Measurements from ENCODE around the gene NT5C1B. TPM values are rescaled to one million over a fixed set of nuclear protein-coding genes. Genes with fewer than 3 reads are reported as not detected.

Gene NT5C1B
- total RNA-seq, 4 donors from 2014 or later, result not detected

GRCh38 chr2:18596993-18597392, 7.6 kb upstream of the NT5C1B start:
- Histone ChIP-seq H3K36me3 (no peaks in the 10 kb centered on the region), H3K4me3 (no peak overlapping the region), H3K9me3 (no peaks in the 10 kb centered on the region), H3K4me1 (no peaks in the 10 kb centered on the region), H3K27me3 (no peaks in the 10 kb centered on the region), H3K27ac (no peak overlapping the region)
- WGBS, 2 donors (ENCODE audit: low coverage in 1 of 2), result 85% methylated on average over 3 of the region's 3 CpGs
- DNase-seq, result no peak
- intact Hi-C loops (cut with DNase I; ENCODE audit: low total_unique reads) (no loop called here), in situ Hi-C loops (cut with MboI; ENCODE audit: low pct_ligation_motif_present in 1 of 4, low pct_unique_long_range_greater_than_20kb in 1 of 4, low sequenced_read_pairs in 3 of 4) (no loop called here)
- TF ChIP-seq POLR2A (IDR thresholded peaks at IDR 0.05), result no peak
- TF ChIP-seq CTCF (IDR thresholded peaks at IDR 0.05), result no peak
- TF ChIP-seq POLR2AphosphoS5 (IDR thresholded peaks at IDR 0.05), result no peak
- TF ChIP-seq EP300 (IDR thresholded peaks at IDR 0.05; ENCODE audit: low read depth), result no peak

- no peak for TF ChIP-seq EP300 (IDR thresholded peaks at IDR 0.05; ENCODE audit: low read depth)
- TF ChIP-seq CTCF (IDR thresholded peaks at IDR 0.05), result no peak
- TF ChIP-seq POLR2A (IDR thresholded peaks at IDR 0.05), result no peak
- no peak for TF ChIP-seq POLR2AphosphoS5 (IDR thresholded peaks at IDR 0.05)
- no peaks in the 10 kb centered on the region for H3K36me3 ChIP-seq
- intact Hi-C loops (cut with DNase I; ENCODE audit: low total_unique reads) (no loop called here), in situ Hi-C loops (cut with MboI; ENCODE audit: low pct_ligation_motif_present in 1 of 4, low pct_unique_long_range_greater_than_20kb in 1 of 4, low sequenced_read_pairs in 3 of 4) (no loop called here)
- no peak overlapping the region for H3K27ac ChIP-seq
- H3K27me3 ChIP-seq, result no peaks in the 10 kb centered on the region
- no peak for DNase-seq
- no peaks in the 10 kb centered on the region for H3K4me1 ChIP-seq
- H3K9me3 ChIP-seq, result no peaks in the 10 kb centered on the region
- WGBS, 2 donors (ENCODE audit: low coverage in 1 of 2), result 90% methylated on average over 1 of the region's 1 CpG; no CpG with 5 or more reads in 1 of the 2 donors
- H3K4me3 ChIP-seq, result no peak overlapping the region
These were observed 4.1 kb upstream of the NT5C1B start for GRCh38 chr2:18593496-18593895.

DNA sequence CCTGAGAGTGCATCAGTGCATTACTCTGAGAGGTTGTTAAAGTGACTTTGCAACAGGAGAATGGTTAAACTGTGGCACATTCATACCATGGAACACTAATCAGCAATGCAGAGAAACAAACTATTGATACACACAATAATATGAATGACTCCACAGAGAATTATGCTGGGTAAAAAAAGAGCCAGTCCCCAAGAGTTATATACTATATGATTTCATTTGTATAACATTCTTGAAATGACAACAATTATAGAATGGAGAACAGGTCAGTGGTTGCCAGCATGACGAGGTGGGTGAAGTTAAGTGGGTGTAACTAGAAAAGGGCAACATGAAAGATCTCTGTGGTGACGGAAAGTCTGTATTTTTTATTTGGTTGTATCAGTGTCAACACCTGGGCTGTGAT, 3.0 kb upstream of the NT5C1B start:
- no peak for DNase-seq
- Histone ChIP-seq H3K4me3 (no peak overlapping the region), H3K27ac (no peak overlapping the region), H3K4me1 (no peaks in the 10 kb centered on the region), H3K9me3 (no peaks in the 10 kb centered on the region), H3K27me3 (no peaks in the 10 kb centered on the region), H3K36me3 (no peaks in the 10 kb centered on the region)
- intact Hi-C loops (cut with DNase I; ENCODE audit: low total_unique reads), result no loop called here
- in situ Hi-C loops (cut with MboI; ENCODE audit: low pct_ligation_motif_present in 1 of 4, low pct_unique_long_range_greater_than_20kb in 1 of 4, low sequenced_read_pairs in 3 of 4), result no loop called here
- TF ChIP-seq POLR2AphosphoS5 (IDR thresholded peaks at IDR 0.05) (no peak), EP300 (IDR thresholded peaks at IDR 0.05; ENCODE audit: low read depth) (no peak), CTCF (IDR thresholded peaks at IDR 0.05) (no peak), POLR2A (IDR thresholded peaks at IDR 0.05) (no peak)
- 84 to 94% methylated on average over 2 of the region's 2 CpGs for WGBS, 2 donors (ENCODE audit: low coverage in 1 of 2)

DNA sequence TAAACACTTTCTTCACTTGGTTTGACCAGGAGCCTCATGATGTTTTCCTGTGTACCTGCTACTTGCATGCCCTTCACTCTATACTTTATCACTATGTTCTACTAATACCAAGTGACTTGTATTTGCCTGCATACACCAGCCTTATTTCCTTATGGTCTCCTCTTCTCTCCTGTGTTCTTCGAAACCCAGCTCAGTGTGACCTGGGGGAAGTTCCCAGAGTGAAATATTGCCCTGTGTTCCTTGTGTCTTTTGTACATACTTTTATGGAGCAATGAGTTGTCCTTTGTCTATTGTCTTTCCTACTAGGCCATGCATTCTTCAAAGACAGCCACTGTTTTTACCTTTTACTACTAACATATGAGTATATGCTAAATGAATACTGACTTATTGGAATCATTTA, 567 bp downstream of the NT5C1B start:
- 48 to 67% methylated on average over 1 of the region's 1 CpG for WGBS, 2 donors (ENCODE audit: low coverage in 1 of 2)
- Histone ChIP-seq H3K4me3 (no peak overlapping the region), H3K9me3 (no peaks in the 10 kb centered on the region), H3K36me3 (no peaks in the 10 kb centered on the region), H3K27ac (no peak overlapping the region), H3K4me1 (no peaks in the 10 kb centered on the region), H3K27me3 (no peaks in the 10 kb centered on the region)
- intact Hi-C loops (cut with DNase I; ENCODE audit: low total_unique reads) (no loop called here), in situ Hi-C loops (cut with MboI; ENCODE audit: low pct_ligation_motif_present in 1 of 4, low pct_unique_long_range_greater_than_20kb in 1 of 4, low sequenced_read_pairs in 3 of 4) (no loop called here)
- TF ChIP-seq CTCF (IDR thresholded peaks at IDR 0.05) (no peak), POLR2A (IDR thresholded peaks at IDR 0.05) (no peak), POLR2AphosphoS5 (IDR thresholded peaks at IDR 0.05) (no peak), EP300 (IDR thresholded peaks at IDR 0.05; ENCODE audit: low read depth) (no peak)
- DNase-seq, result no peak

Measured in transverse colon (tissue), 4 donors.